Testis (tissue), 3 donors: ENCODE results near the gene ARPC1A. TPM values are rescaled to one million over a fixed set of nuclear protein-coding genes. Genes with fewer than 3 reads are reported as not detected.
"Not testable (repeated sequence)": the region's sequence is repeated elsewhere in the genome, so short reads cannot be mapped to it uniquely, and the experiment has no call there.

Experiments
- DNase-seq: peaks from one replicate; pipeline ENCODE4 v3.0.0-alpha.2; 2019
- H3K27ac ChIP-seq, 2 donors: fragments of 200-600 bp; sonication (generic); one replicate each; pipeline ENCODE4 v1.5.1; 2019
- H3K27me3 ChIP-seq: fragments of 200-600 bp; sonication (generic); one replicate; pipeline ENCODE4 v1.5.1; 2019
- H3K36me3 ChIP-seq: fragments of 200-600 bp; sonication (generic); one replicate; pipeline ENCODE4 v1.5.1; 2017; ENCODE audit warnings: low read depth; ENCODE audit errors: missing control alignments
- H3K4me1 ChIP-seq: fragments of 200-600 bp; sonication (generic); one replicate; pipeline ENCODE4 v1.5.1; 2019
- H3K4me3 ChIP-seq, 2 donors: fragments of 200-600 bp; sonication (generic); one replicate each; pipeline ENCODE4 v1.5.1; 2017 to 2019
- H3K9me3 ChIP-seq: fragments of 200-600 bp; sonication (generic); one replicate; pipeline ENCODE4 v1.5.1; 2017
- CTCF ChIP-seq, 3 experiments: fragments of 450-650 bp in 2 of 3; fragments of 200-600 bp in 1 of 3; sonication (generic) in 1 of 3; IDR thresholded peaks; one replicate each; pipeline ENCODE4 v1.5.1; 2016 to 2019; ENCODE audit warnings: antibody characterized with exemption in 3 of 3, mild to moderate bottlenecking in 2 of 3, moderate library complexity in 1 of 3
- POLR2A ChIP-seq: fragments of 450-650 bp; IDR thresholded peaks from one replicate; pipeline ENCODE4 v1.6.1; 2017; ENCODE audit warnings: antibody characterized with exemption, mild to moderate bottlenecking, moderate library complexity
- WGBS, 2 donors: methylation state at CpG; one replicate each; pipeline ENCODE4 v1.1.5; 2018; 5-methylcytosine and 5-hydroxymethylcytosine counted together
- intact Hi-C: fragments of 100-400 bp; cut with DNase I; formaldehyde crosslinking; loops from one replicate; pipeline ENCODE4 v1.15.1; 2023; ENCODE audit warnings: low total_unique reads
- polyA plus RNA-seq: library from polyadenylated mRNA; stranded (reverse); fragments of 350-450 nt; fragmentation: Illumina TruSeq; extraction: RNeasy Lipid Tissue Mini Kit (QIAGEN cat#74804); gene quantifications from one replicate; pipeline ENCODE4 v1.2.3, GENCODE V29; 2014; ENCODE audit warnings: low read depth, low replicate concordance; ENCODE audit not compliant: insufficient read depth
- total RNA-seq, 2 donors: library from RNA; depleted of rRNA; stranded (reverse); fragments of >200 nt; gene quantifications; one replicate each; pipeline ENCODE4 v1.2.3, GENCODE V29; 2016

Gene ARPC1A
- total and polyA plus RNA-seq, 3 donors from 2014 or later = 91.8 to 120 (median 117) TPM

DNA sequence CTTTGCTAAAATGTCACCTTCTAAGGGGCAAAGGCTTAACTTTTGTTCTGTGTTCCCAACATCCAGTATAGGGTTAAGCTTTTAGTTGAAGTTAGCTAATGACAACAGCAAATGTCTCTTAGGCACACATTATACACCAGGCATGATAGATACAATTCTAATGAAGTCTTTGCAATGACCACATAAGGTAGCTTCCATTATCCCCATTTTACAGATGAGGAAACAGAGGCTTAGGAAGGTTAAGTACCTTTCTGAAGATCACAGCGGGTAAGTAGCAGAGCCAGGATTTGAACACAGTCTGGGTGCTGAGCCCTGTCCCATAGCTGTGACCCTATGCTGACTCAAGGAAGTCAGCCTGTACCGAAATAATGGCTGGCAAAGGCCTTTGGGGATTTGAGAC lies 84.9 kb downstream of the ARPC1A start:
- Histone ChIP-seq H3K4me3 (no peak overlapping the region), H3K27ac (no peak overlapping the region), H3K9me3 (no peaks in the 10 kb centered on the region), H3K27me3 (no peaks in the 10 kb centered on the region), H3K36me3 (no peaks in the 10 kb centered on the region), H3K4me1 (peaks cover 13% of the 10 kb centered on the region)
- no peak for DNase-seq
- intact Hi-C loops = no loop called here
- WGBS, 2 donors = 87 to 93% methylated on average over 2 of the region's 2 CpGs
- TF ChIP-seq POLR2A (no peak), CTCF (IDR thresholded peaks at IDR 0.05) (no peak)

GRCh38 chr7:99415513-99416127 lies 89.9 kb downstream of the ARPC1A start:
- intact Hi-C loops, H3K27me3 ChIP-seq, H3K27ac ChIP-seq, H3K9me3 ChIP-seq, H3K4me3 ChIP-seq, H3K4me1 ChIP-seq, H3K36me3 ChIP-seq: not testable (repeated sequence)
- 55 to 57% methylated on average over 17 of the region's 17 CpGs for WGBS, 2 donors
- peak; percentile 48 to 67 (median 66) for TF ChIP-seq CTCF (IDR thresholded peaks at IDR 0.05)
- peak; percentile 87 for DNase-seq

Other genes with a start within 250 kb of the ARPC1A start
- gene SMURF1, start 181.8 kb upstream of the ARPC1A start, total RNA-seq = 10 to 100 TPM; 34.5 to 46.9 TPM
- gene SMURF1, start 181.8 kb upstream of the ARPC1A start, polyA plus RNA-seq = 79.5 TPM
- under 1 TPM in 1 of 2 donors, not detected in 1; 0.99 TPM for gene KPNA7, start 117.8 kb upstream of the ARPC1A start, total RNA-seq
- gene KPNA7, start 117.8 kb upstream of the ARPC1A start, polyA plus RNA-seq = not detected
- gene MYH16, start 53.1 kb upstream of the ARPC1A start, total RNA-seq = 1 to 10 TPM; 1.5 to 2.0 TPM
- 2.1 TPM for gene MYH16, start 53.1 kb upstream of the ARPC1A start, polyA plus RNA-seq
- 10 to 100 TPM; 50.5 to 64.9 TPM for gene ARPC1B, start 48.8 kb downstream of the ARPC1A start, total RNA-seq
- gene ARPC1B, start 48.8 kb downstream of the ARPC1A start, polyA plus RNA-seq = 64.6 TPM
- 10 to 100 TPM; 50.5 to 74.0 TPM for gene PDAP1, start 82.7 kb downstream of the ARPC1A start, total RNA-seq
- gene PDAP1, start 82.7 kb downstream of the ARPC1A start, polyA plus RNA-seq = 126 TPM
- gene BUD31, start 83.1 kb downstream of the ARPC1A start, total RNA-seq = 100 to 1,000 TPM in 1 of 2 donors, 10 to 100 TPM in 1; 91.2 to 123 TPM
- gene BUD31, start 83.1 kb downstream of the ARPC1A start, polyA plus RNA-seq = 174 TPM
- gene PTCD1, start 112.9 kb downstream of the ARPC1A start, total RNA-seq = 10 to 100 TPM; 13.6 to 14.4 TPM
- 6.1 TPM for gene PTCD1, start 112.9 kb downstream of the ARPC1A start, polyA plus RNA-seq
- gene CPSF4, start 113.0 kb downstream of the ARPC1A start, total RNA-seq = 100 to 1,000 TPM; 107 to 130 TPM
- gene CPSF4, start 113.0 kb downstream of the ARPC1A start, polyA plus RNA-seq = 82.4 TPM
- 100 to 1,000 TPM; 582 to 769 TPM for gene ATP5MF, start 140.3 kb downstream of the ARPC1A start, total RNA-seq
- 594 TPM for gene ATP5MF, start 140.3 kb downstream of the ARPC1A start, polyA plus RNA-seq
- gene ZNF789, start 147.0 kb downstream of the ARPC1A start, total RNA-seq = 10 to 100 TPM; 26.2 to 32.0 TPM
- 30.9 TPM for gene ZNF789, start 147.0 kb downstream of the ARPC1A start, polyA plus RNA-seq
- 10 to 100 TPM; 45.3 to 65.0 TPM for gene ZNF394, start 174.4 kb downstream of the ARPC1A start, total RNA-seq
- 24.6 TPM for gene ZNF394, start 174.4 kb downstream of the ARPC1A start, polyA plus RNA-seq
- gene ZKSCAN5, start 178.8 kb downstream of the ARPC1A start, total RNA-seq = 10 to 100 TPM; 19.9 to 24.9 TPM
- 24.7 TPM for gene ZKSCAN5, start 178.8 kb downstream of the ARPC1A start, polyA plus RNA-seq
- 10 to 100 TPM in 1 of 2 donors, 1 to 10 TPM in 1; 9.2 to 11.5 TPM for gene FAM200A, start 226.2 kb downstream of the ARPC1A start, total RNA-seq
- 11.4 TPM for gene FAM200A, start 226.2 kb downstream of the ARPC1A start, polyA plus RNA-seq
- gene ZNF655, start 232.7 kb downstream of the ARPC1A start, total RNA-seq = 100 to 1,000 TPM; 120 to 149 TPM
- 45.9 TPM for gene ZNF655, start 232.7 kb downstream of the ARPC1A start, polyA plus RNA-seq